Measurements from ENCODE around the gene PARN. TPM values are rescaled to one million over a fixed set of nuclear protein-coding genes. Genes with fewer than 3 reads are reported as not detected.

Gene PARN
- total RNA-seq, 1 experiment from 2014 or later = 56.2 TPM

- Mint-ChIP-seq H3K4me1 (peaks cover 25 to 33% of the 10 kb centered on the region in 2 experiments), H3K36me3 (ENCODE audit: insufficient read depth in 1 of 3, low read depth in 3 of 3) (peaks cover 0 to 2% (median 2%) of the 10 kb centered on the region in 3 experiments; a peak in 2 of 7 replicates), H3K9me3 (no peaks in the 10 kb centered on the region), H3K27me3 (ENCODE audit: low read depth) (no peaks in the 10 kb centered on the region), H3K27ac (no peak overlapping the region), H3K4me3 (no peak overlapping the region)
- H2BK12ac ChIP-seq (ENCODE audit: insufficient read length, low read depth, low read length) = no peak overlapping the region
- H4K20me1 ChIP-seq (ENCODE audit: control insufficient read depth, insufficient read depth, insufficient read length) = no peaks in the 10 kb centered on the region
- H3K18ac ChIP-seq (ENCODE audit: insufficient read length, low read depth, low read length) = no peak overlapping the region
- H4K5ac ChIP-seq (ENCODE audit: insufficient read length, low read depth, low read length) = no peak overlapping the region
- no peak overlapping the region for H2AK5ac ChIP-seq (ENCODE audit: insufficient read length, low read length)
- no peak overlapping the region for H3K9ac ChIP-seq (ENCODE audit: extremely low read depth, insufficient read length, low read length)
- H3K9me3 ChIP-seq (ENCODE audit: control insufficient read depth, low read depth, low read length) = no peaks in the 10 kb centered on the region
- no peak overlapping the region for H2BK20ac ChIP-seq (ENCODE audit: low read depth, low read length, poor library complexity, severe bottlenecking)
- H3K56ac ChIP-seq (ENCODE audit: insufficient read length, low read depth, low read length) = no peak overlapping the region
- H4K8ac ChIP-seq (replicated peaks; ENCODE audit: insufficient read length, low read depth, low read length) = no peak overlapping the region
- no peak overlapping the region for H2BK120ac ChIP-seq (ENCODE audit: low read depth, low read length, poor library complexity, severe bottlenecking)
- H3K4me2 ChIP-seq (ENCODE audit: insufficient read depth, insufficient read length, low read length) = no peak overlapping the region
- no peak overlapping the region for H4K91ac ChIP-seq (ENCODE audit: insufficient read length, low read depth, low read length)
- H3K79me2 ChIP-seq (ENCODE audit: insufficient read depth, low read length) = no peaks in the 10 kb centered on the region
- TF ChIP-seq, protein P1, sequence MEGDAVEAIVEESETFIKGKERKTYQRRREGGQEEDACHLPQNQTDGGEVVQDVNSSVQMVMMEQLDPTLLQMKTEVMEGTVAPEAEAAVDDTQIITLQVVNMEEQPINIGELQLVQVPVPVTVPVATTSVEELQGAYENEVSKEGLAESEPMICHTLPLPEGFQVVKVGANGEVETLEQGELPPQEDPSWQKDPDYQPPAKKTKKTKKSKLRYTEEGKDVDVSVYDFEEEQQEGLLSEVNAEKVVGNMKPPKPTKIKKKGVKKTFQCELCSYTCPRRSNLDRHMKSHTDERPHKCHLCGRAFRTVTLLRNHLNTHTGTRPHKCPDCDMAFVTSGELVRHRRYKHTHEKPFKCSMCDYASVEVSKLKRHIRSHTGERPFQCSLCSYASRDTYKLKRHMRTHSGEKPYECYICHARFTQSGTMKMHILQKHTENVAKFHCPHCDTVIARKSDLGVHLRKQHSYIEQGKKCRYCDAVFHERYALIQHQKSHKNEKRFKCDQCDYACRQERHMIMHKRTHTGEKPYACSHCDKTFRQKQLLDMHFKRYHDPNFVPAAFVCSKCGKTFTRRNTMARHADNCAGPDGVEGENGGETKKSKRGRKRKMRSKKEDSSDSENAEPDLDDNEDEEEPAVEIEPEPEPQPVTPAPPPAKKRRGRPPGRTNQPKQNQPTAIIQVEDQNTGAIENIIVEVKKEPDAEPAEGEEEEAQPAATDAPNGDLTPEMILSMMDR (conservative IDR thresholded peaks at IDR 0.05) = no peak
- H3K23ac ChIP-seq (ENCODE audit: insufficient read length, low read depth, low read length) = no peak overlapping the region
- H2BK5ac ChIP-seq (ENCODE audit: insufficient read length, low read length) = no peak overlapping the region
- no CpG with 5 or more reads among the region's 3 CpGs for WGBS (ENCODE audit: extremely low coverage, insufficient read length, low lambda C conversion rate)
- H2BK15ac ChIP-seq (ENCODE audit: low read depth, low read length) = no peak overlapping the region
- H3T11ph ChIP-seq (ENCODE audit: low read length) = no peak overlapping the region
- peaks cover 4% of the 10 kb centered on the region for H3K4me1 ChIP-seq (ENCODE audit: insufficient read depth, low read length)
- no peak for DNase-seq
- H3K27me3 ChIP-seq (ENCODE audit: insufficient read depth, low read length) = no peaks in the 10 kb centered on the region
- H2AFZ ChIP-seq (ENCODE audit: low read length) = no peak overlapping the region
- no peak overlapping the region for H3K4ac ChIP-seq (ENCODE audit: low read depth, low read length)
- H3K27ac ChIP-seq (ENCODE audit: insufficient read length, low read depth, low read length) = no peak overlapping the region
- H3K23me2 ChIP-seq (ENCODE audit: insufficient read length, low read depth, low read length, poor library complexity, severe bottlenecking) = no peaks in the 10 kb centered on the region
- no peaks in the 10 kb centered on the region for H3K79me1 ChIP-seq (ENCODE audit: insufficient read depth, low read depth, low read length, poor library complexity, severe bottlenecking)
- H3K14ac ChIP-seq (ENCODE audit: insufficient read depth, low read length) = no peak overlapping the region
Observed at GRCh38 chr16:14514967-14515366, 115.1 kb downstream of the PARN start.
